Measurements from ENCODE around the gene PCSK9.
"Not testable (repeated sequence)": the region's sequence is repeated elsewhere in the genome, so short reads cannot be mapped to it uniquely, and the experiment has no call there.

PCSK9 gene

DNA sequence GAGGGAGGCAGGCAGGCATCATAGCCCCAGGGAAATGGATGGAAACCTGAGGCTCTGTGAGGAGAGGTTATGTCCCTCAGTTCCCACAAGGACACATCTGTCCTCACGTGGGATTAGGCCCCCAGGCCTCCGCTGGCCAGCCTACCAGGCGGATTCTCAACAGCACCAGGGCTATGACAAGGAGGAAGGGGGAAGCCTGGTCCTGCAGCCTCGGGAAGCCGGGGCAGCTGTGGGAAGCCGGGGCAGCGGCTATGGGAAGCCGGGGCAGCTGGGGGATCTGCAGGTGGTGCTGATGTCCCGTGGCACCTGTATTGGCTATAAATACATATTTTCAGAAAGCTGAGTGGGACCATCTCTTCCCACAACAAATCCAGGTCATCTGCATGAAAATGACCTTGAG, 21.0 kb upstream of the PCSK9 start:
- in situ Hi-C loops (cut with MboI; ENCODE audit: low sequenced_read_pairs, unreplicated experiment): no loop called here
- no peak for DNase-seq (ENCODE audit: low spot score)
- TF ChIP-seq, protein P1, sequence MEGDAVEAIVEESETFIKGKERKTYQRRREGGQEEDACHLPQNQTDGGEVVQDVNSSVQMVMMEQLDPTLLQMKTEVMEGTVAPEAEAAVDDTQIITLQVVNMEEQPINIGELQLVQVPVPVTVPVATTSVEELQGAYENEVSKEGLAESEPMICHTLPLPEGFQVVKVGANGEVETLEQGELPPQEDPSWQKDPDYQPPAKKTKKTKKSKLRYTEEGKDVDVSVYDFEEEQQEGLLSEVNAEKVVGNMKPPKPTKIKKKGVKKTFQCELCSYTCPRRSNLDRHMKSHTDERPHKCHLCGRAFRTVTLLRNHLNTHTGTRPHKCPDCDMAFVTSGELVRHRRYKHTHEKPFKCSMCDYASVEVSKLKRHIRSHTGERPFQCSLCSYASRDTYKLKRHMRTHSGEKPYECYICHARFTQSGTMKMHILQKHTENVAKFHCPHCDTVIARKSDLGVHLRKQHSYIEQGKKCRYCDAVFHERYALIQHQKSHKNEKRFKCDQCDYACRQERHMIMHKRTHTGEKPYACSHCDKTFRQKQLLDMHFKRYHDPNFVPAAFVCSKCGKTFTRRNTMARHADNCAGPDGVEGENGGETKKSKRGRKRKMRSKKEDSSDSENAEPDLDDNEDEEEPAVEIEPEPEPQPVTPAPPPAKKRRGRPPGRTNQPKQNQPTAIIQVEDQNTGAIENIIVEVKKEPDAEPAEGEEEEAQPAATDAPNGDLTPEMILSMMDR (IDR thresholded peaks at IDR 0.05; ENCODE audit: borderline replicate concordance, control extremely low read depth, extremely low read depth, insufficient read depth, missing control alignments): no peak

DNA sequence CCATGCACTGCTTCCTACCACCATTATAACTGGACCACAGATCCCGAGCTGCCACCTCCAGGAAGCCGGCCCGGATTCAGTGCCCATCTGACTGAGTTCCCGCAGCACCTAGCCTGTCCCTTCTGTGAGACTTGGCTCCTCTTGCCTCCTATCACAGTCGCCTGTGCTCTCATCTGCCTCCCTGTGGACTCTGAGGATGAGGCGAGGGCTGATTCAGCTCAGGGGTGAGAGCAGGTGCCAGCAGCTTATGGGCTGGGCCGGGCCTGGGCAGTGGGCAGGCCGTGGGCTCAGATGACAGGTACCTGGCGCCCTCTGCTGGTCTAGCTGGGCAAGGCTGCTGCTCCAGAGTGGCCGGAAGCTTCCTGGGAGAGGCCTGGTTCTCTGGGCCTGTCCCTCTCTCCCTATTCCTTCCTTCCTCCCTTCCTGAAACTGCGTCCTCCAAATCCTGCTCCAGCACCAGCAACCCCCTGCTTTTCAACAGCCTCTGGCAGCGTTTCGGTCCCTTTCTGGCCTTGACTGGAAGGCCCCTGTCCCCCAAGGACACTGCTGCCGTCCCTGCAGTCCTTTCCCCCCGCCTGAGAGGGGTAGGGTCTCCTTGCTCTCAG, 17.3 kb upstream of the PCSK9 start:
- TF ChIP-seq, protein P1 (IDR thresholded peaks at IDR 0.05; ENCODE audit: borderline replicate concordance, control extremely low read depth, extremely low read depth, insufficient read depth, missing control alignments): peak; percentile 90
- in situ Hi-C loops (cut with MboI; ENCODE audit: low sequenced_read_pairs, unreplicated experiment): no loop called here
- peak; percentile 88 for DNase-seq (ENCODE audit: low spot score)

DNA sequence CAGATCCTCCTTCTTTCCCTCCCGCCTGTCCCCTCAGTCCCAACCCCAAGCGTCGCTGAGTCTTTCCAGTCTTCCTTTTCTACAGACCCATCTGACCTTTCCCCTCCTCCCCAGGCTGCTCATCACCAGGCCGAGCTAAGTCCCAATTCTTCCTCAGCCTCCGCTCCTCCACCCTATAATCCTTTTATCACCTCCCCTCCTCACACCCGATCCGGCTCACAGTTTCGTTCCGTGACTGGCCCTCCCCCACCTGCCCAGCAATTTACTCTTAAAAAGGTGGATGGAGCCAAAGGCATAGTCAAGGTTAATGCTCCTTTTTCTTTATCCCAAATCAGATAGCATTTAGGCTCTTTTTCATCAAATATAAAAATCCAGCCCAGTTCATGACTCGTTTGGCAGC, 15.2 kb upstream of the PCSK9 start:
- in situ Hi-C loops (cut with MboI; ENCODE audit: low sequenced_read_pairs, unreplicated experiment); DNase-seq (ENCODE audit: low spot score): not testable (repeated sequence)

DNA sequence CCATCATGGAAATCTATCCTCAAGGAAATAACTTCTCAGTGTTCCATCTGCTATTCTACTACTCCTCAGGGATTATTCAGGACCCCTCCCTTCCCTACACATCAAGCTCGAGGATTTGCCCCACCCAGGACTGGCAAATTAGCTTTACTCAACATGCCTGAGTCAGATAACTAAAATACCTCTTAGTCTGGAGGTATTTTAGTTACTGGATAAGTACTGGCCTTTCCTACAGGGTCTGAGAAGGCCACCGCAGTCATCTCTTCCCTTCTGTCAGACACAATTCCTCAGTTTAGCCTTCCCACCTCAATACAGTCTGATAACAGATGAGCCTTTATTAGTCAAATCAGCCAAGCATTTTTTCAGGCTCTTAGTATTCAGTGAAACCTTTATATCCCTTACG, 12.7 kb upstream of the PCSK9 start:
- DNase-seq (ENCODE audit: low spot score); in situ Hi-C loops (cut with MboI; ENCODE audit: low sequenced_read_pairs, unreplicated experiment): not testable (repeated sequence)

DNA sequence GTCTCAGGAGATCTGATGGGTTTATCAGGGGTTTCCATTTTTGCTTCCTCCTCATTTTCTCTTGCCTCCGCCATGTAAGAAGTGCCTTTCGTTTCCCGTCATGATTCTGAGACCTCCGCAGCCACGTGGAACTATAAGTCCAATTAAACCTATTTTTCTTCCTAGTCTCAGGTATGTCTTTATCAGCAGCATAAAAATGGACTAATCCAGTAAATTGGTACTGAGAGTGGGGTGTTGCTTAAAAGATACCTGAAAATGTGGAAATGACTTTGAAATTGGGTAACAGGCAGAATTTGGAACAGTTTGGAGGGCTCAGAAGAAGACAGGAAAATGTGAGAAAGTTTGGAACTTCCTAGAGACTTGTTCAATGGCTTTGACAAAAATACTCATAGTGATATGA, 8.2 kb upstream of the PCSK9 start:
- DNase-seq (ENCODE audit: low spot score); in situ Hi-C loops (cut with MboI; ENCODE audit: low sequenced_read_pairs, unreplicated experiment): not testable (repeated sequence)

DNA sequence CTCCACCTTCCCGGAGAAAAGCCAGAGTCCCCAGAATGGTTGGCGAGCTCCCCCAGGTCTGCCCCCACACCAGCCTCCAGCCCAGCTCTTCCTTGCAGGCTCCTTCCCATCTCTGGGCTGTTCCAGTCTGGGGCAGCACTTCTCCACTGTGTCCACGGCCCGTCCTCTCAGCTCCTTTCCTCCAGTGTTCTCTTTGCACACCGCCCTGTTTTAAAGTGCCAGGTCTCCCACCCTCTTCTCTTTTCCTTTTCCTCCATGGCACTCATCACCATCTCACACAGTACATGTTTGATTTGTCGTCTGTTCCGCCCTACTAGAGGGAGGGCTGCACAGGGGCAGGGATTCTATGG, 6.1 kb upstream of the PCSK9 start:
- TF ChIP-seq, protein P1 (IDR thresholded peaks at IDR 0.05; ENCODE audit: borderline replicate concordance, control extremely low read depth, extremely low read depth, insufficient read depth, missing control alignments): no peak
- in situ Hi-C loops (cut with MboI; ENCODE audit: low sequenced_read_pairs, unreplicated experiment): no loop called here
- DNase-seq (ENCODE audit: low spot score): no peak

DNA sequence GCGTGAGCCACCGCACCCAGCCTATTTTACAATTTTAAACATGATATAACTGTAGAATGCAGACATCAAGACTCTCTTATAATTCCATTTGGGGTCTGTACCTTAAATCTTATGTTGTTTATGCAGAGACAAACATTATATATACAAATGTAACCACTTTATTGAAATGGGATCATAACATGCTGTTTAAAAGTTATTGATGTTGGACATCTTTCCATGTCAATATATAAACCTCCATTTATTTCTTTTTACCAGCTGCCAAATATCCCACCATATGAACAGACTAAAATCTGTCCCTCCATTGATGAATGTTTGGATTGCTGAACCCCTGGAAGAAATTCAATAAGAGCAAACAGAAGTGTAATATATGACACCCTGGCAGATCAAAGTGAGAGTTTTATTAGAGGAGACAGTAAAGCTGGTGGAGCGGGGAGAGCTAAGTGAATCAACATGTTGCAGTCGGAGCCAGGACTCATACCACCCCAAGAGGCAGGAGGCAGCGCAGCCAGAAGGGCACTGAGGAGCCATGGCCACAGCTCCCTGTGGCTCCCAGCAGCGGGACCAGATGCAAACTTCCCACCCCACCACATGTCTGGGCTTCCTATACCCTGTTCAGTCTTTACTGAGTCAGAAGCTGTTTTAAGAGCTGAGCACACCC, 4.7 kb upstream of the PCSK9 start:
- DNase-seq (ENCODE audit: low spot score): no peak
- TF ChIP-seq, protein P1 (IDR thresholded peaks at IDR 0.05; ENCODE audit: borderline replicate concordance, control extremely low read depth, extremely low read depth, insufficient read depth, missing control alignments): no peak
- in situ Hi-C loops (cut with MboI; ENCODE audit: low sequenced_read_pairs, unreplicated experiment): no loop called here

DNA sequence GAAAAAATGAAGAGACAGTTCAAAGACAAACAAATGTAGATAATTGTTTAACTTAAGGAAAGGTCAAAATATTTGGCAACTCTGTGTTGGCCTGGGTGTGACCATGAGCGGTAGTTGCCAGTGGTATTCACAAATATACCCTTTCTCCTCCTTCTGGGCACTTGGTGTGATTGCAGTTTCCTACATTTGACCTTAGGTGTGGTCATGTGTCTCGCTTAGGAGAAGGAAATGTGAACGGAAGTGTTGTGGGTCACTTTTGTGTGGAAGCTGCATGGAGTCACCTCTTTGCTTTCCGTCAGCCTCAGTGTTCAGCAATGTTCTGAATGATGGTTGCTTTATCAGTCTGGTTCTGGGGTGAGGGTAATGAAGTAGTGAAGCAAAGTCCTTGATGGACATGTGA, 3.4 kb upstream of the PCSK9 start:
- in situ Hi-C loops (cut with MboI; ENCODE audit: low sequenced_read_pairs, unreplicated experiment): no loop called here
- DNase-seq (ENCODE audit: low spot score): no peak
- TF ChIP-seq, protein P1 (IDR thresholded peaks at IDR 0.05; ENCODE audit: borderline replicate concordance, control extremely low read depth, extremely low read depth, insufficient read depth, missing control alignments): no peak
